ENCODE data around the gene ATP5ME.
A peak's percentile ranks its signal among the peaks of the same experiment; 100 is the strongest.
"Not testable (repeated sequence)": the region's sequence is repeated elsewhere in the genome, so short reads cannot be mapped to it uniquely, and the experiment has no call there.

Gene ATP5ME

GRCh38 chr4:674172-675035 lies at the start of gene ATP5ME, which contains the start of gene MYL5:
Gene ATP5ME (minus strand): TSS chr4:674276. CDS start chr4:674247, 29 bp downstream.
Gene MYL5 (plus strand): TSS chr4:674542. CDS start chr4:678027, 3,485 bp downstream.
- DNase-seq = peak; percentile 97

- no peak for DNase-seq
Observed at GRCh38 chr4:722851-723360, 48.8 kb upstream of the ATP5ME start.

DNA sequence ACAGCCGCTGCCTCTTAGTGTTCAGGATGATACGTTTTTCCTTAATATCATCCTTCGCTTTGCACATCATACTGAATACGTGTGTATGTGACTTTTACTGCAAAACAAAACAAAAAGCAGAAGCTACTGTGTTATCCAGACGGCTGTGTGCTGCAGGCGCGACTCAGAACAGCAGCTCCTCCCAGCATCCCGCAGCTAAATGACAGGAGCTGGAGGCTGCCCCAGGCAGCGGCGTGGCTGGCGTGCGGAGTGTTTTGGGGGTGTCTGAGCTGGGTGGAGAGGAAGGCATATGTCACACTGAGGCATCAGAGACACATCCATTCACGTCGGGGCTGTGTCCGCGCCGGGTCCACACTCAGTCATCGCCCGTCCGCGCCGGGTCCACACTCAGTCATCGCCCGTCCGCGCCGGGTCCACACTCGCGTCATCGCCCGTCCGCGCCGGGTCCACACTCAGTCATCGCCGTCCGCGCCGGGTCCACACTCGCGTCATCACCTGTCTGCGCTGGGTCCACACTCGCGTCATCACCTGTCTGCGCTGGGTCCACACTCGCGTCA lies 48.2 kb upstream of the ATP5ME start:
- DNase-seq = no peak

GRCh38 chr4:721261-722168 lies 47.4 kb upstream of the ATP5ME start:
- no peak for DNase-seq

DNA sequence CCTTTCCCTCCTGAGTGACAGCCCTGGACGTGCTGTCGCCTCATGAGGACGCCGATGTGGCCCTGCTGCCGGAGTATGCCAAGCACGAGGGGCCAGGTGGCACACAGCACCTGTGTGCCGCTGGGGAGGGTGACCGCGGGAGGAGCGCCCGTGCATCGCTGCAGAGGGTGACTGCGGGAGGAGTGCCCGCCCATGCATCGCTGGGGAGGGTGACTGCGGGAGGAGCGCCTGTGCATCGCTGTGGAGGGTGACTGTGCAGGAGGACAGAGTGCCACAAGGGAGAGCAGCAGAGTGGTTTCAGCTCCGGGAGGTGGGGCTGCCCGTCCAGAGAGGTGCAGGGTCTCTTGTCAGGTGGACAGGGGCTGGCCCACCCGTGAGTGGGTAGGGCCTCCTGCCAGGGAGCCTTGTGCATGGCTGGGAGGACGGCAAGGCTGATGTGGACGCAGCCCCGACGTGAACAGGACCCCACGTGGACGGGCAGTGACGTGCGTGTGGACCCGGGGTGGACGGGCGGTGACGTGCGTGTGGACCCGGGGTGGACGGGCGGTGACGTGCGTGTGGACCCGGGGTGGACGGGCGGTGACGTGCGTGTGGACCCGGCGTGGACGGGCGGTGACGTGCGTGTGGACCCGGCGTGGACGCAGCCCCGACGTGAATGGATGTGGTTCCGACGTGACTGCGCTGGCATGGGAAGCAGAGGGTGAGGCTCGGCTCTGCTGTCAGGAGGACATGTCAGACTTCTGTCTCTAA lies 46.2 kb upstream of the ATP5ME start:
- DNase-seq = no peak

DNA sequence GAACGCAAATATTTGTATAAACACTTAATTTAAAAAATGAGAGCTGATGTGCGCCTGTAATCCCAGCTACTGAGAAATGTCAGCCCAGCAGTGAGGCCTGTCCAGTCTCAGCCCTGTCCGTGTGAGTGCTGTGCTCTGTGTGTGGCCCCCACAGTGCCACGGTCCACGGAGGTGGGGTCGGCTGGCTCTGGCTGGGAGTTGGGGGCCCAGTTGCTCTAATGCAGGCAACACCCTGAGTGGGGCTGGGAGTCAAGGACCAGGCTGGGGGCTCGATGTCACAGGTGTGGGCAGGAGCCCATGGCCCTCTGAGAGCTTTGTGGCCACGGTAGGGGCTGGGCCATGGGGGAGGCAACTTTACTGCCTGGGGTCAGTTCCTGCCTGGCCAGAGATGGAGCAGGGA lies 44.4 kb upstream of the ATP5ME start:
- no peak for DNase-seq

- DNase-seq = no peak
Observed at GRCh38 chr4:717601-718320, 43.7 kb upstream of the ATP5ME start.

DNA sequence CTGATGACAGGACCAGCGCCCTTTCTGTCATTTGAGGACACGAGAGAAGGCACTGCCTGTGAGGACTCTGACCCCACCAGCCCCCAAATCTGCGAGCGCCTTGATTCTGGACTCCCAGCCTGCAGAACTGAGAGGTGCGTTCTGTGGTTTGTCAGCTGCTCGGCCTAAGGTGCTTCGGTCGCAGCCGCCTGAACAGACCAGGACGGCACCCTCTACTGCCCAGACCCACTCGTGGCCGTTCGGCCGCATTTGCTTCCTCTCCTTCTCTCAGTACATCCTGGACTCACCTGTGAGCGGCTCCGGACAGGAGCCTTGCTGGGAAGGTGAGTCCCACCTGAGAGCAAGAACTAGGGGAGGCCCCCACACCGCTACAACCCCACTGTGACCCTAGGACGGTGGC lies 40.0 kb upstream of the ATP5ME start:
- DNase-seq = no peak

- DNase-seq = no peak
Observed at GRCh38 chr4:712916-713632, 39.0 kb upstream of the ATP5ME start.

DNA sequence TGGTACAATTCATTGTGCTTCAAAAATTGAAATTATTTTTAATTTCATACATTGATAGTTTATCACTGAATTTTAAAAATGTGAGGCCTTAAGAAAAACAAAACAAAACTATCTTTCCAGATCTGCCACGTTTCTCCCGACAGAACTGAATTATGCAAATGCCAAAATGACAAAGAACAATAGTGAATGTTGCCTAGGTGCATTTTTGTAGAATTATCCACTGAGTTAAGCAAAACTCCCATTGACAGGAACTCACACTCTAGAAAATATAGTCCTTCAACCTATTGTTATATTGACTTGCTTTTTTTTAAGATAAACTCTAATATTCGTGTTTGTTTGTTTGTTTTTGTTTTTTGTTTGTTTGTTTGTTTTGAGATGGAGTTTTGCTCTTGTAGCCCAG lies 38.0 kb upstream of the ATP5ME start:
- DNase-seq = no peak

DNA sequence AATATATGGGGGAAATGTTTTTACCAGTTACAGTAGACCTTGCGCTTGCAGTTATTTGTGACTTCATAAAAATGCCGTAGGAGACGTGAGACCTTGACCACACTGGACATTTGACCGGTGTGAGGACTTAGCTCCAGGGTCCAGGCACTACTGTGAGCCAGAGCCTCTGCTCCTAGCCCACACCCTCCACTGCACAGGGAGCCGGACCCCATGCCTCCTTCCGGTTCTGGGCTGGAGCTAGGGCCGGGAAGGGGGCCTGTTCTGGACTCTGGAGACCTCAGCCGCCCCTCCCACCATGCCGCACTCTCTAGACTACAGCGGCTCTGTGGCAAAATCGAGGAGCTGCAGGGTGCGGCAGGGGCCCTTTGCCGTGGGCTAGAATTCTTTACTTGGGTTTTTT lies 36.8 kb upstream of the ATP5ME start:
- no peak for DNase-seq

- no peak for DNase-seq
Observed at GRCh38 chr4:710116-710515, 36.0 kb upstream of the ATP5ME start.

GRCh38 chr4:709348-709747 lies 35.3 kb upstream of the ATP5ME start:
- no peak for DNase-seq

DNA sequence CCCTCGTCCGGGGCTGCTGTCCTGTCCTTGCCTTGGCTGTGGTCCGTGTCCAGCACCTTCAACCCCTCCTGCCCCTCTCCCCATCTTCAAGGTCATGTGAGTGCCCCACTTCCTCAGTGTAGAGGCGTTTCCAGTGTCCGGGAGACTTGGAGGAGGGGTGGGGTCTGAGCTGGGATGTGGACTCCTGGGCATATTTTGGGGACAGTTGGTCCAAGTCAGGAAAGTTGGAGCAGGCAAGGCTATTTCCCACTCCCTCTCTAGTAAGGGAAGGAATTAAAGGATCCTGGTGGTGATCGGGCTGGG lies 34.5 kb upstream of the ATP5ME start:
- DNase-seq = no peak

GRCh38 chr4:707929-708630 lies 34.0 kb upstream of the ATP5ME start:
- DNase-seq = no peak

- DNase-seq = no peak
Observed at GRCh38 chr4:706834-707598, 32.9 kb upstream of the ATP5ME start.

DNA sequence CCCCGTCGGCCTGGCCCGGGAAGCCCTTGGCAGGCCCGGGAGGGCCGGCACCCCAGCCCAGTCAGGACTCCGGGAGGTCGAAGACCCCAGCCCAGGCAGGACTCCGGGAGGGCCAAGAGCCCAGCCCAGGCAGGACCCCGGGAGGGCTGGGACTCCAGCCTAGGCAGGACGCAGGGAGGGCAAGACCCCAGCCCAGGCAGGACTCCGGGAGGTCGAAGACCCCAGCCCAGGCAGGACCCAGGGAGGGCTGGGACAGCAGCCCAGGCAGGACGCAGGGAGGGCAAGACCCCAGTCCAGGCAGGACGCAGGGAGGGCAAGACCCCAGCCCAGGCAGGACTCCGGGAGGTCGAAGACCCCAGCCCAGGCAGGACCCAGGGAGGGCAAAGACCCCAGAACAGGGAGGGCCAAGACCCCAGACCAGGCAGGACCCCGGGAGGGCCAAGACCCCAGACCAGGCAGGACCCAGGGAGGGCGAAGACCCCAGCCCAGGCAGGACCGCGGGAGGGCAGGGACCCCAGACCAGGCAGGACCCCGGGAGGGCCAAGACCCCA lies 32.1 kb upstream of the ATP5ME start:
- not testable (repeated sequence) for DNase-seq

DNA sequence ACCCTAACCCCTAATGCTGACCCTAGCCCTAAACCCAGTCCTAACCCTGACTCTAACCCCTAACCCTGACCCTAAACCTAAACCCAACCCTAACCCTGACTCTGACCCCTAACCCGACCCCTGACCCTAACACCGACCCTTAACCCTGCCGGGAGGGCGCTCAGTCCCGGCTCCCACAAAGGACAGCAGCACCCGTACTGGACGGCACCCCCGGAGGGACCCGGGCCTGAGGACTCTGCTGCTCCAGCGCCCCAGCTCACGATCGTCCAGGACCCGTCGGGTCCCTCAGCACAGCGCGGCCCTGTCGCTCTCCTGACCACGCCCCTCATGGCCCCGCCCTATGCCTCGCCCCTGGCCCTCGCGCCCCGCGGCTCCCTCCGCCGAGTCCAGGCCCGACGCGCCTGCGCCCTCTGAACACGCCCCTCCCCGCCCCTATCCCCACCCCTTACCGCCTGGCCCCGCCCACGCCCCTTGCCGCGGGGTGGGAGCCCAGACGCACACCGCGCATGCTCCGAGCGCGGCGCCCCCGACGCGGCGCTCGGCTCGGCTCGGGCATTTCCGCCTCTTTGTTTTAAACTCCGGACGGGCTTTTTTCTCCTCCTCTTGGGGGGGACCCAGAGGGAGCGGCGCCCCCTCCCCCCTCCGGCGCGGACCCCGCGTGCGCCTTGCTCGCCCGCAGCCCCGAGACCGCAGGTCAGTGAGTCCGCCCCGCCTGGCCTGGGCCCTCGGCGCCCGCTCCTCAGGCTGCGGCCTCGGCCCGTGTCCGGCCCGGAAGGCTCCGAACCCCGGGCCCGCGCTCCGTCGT lies 31.4 kb upstream of the ATP5ME start, which contains the start of gene PCGF3:
Gene PCGF3, plus strand, starts transcription at position 555 of the 805 bp plus-strand sequence. CDS start 27,849 bp downstream, outside the sequence.
- DNase-seq = peak; percentile 98

- no peak for DNase-seq
Observed at GRCh38 chr4:704971-705277, 30.8 kb upstream of the ATP5ME start.

All from CD4-positive, alpha-beta T cell treated with Interleukin-6 for 4 hours (primary cell).